WTC11 (cell line): Measurements from ENCODE around the gene TMEM14A.

ENCODE experiments used
- CBFB ChIP-seq: sonication (generic); formaldehyde crosslinking; IDR thresholded peaks from 2 replicates; pipeline ENCODE4 v1.8.1; 2022; ENCODE audit warnings: mild to moderate bottlenecking, low read depth, missing genetic modification reagents
- CTCF ChIP-seq: fragments of 200-600 bp; IDR thresholded peaks from 2 replicates; pipeline ENCODE4 v1.8.0; 2022; ENCODE audit warnings: antibody characterized with exemption
- E2F5 ChIP-seq: sonication (generic); formaldehyde crosslinking; IDR thresholded peaks from 2 replicates; pipeline ENCODE4 v1.8.1; 2022; ENCODE audit warnings: mild to moderate bottlenecking, moderate library complexity, missing genetic modification reagents
- ETV6 ChIP-seq: sonication (generic); formaldehyde crosslinking; IDR thresholded peaks from 2 replicates; pipeline ENCODE4 v1.8.1; 2022; ENCODE audit warnings: mild to moderate bottlenecking, missing genetic modification reagents
- FOXJ3 ChIP-seq: sonication (generic); formaldehyde crosslinking; IDR thresholded peaks from 2 replicates; pipeline ENCODE4 v1.9.0; 2021; ENCODE audit warnings: missing genetic modification reagents, mild to moderate bottlenecking, borderline replicate concordance
- JUN ChIP-seq: sonication (generic); formaldehyde crosslinking; IDR thresholded peaks from 2 replicates; pipeline ENCODE4 v1.8.0; 2023; ENCODE audit warnings: mild to moderate bottlenecking, missing genetic modification reagents
- NFYB ChIP-seq: sonication (generic); formaldehyde crosslinking; conservative IDR thresholded peaks from 2 replicates; pipeline ENCODE4 v1.8.0; 2022; ENCODE audit warnings: low read depth, missing genetic modification reagents
- TEAD4 ChIP-seq: sonication (generic); formaldehyde crosslinking; IDR thresholded peaks from 2 replicates; pipeline ENCODE4 v1.8.0; 2022; ENCODE audit warnings: mild to moderate bottlenecking, missing genetic modification reagents
- ZBTB43 ChIP-seq: sonication (generic); formaldehyde crosslinking; IDR thresholded peaks from 2 replicates; pipeline ENCODE4 v1.8.1; 2023; ENCODE audit warnings: mild to moderate bottlenecking, missing genetic modification reagents
- ZNF121 ChIP-seq: sonication (generic); formaldehyde crosslinking; IDR thresholded peaks from 2 replicates; pipeline ENCODE4 v1.8.0; 2023; ENCODE audit warnings: missing genetic modification reagents
- ZNF396 ChIP-seq: fragments of 250-450 bp; sonication (Bioruptor Pico); IDR thresholded peaks from 2 replicates; pipeline ENCODE4 v1.8.0; 2021; ENCODE audit warnings: mild to moderate bottlenecking, moderate library complexity, borderline replicate concordance
- ZNF423 ChIP-seq: fragments of 250-450 bp; sonication (Bioruptor Pico); IDR thresholded peaks from 2 replicates; pipeline ENCODE4 v2.1.2; 2022; ENCODE audit warnings: mild to moderate bottlenecking, moderate library complexity
- TF ChIP-seq, protein P1 (sequence below): sonication (generic); formaldehyde crosslinking; IDR thresholded peaks from 2 replicates; pipeline ENCODE4 v1.8.0; 2022; ENCODE audit warnings: mild to moderate bottlenecking, missing genetic modification reagents
- TF ChIP-seq, protein P2 (sequence below): sonication (generic); formaldehyde crosslinking; IDR thresholded peaks from 2 replicates; pipeline ENCODE4 v1.8.1; 2022; ENCODE audit warnings: missing genetic modification reagents, borderline replicate concordance

DNA sequence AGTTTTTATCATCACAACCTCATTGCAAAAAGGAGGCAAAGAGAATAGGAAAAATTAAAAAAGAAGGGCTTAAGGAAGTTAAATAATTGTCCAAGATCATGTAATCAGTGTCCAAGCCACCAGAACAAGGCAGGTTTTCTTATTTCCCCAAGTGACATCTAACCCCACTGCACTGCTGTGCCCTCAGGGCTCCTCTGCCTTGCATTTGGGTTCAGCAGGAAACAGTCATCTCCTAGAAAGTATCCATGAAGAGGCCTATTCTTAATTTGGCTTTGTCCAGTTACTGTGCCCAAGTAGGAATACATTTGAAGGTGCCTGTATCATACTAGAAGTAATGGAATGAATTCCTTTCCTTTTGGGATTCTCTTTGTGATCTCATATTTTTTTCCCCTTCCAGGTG lies 10.5 kb downstream of the TMEM14A start:
- no peak for TF ChIP-seq CTCF
- TF ChIP-seq, protein P1, sequence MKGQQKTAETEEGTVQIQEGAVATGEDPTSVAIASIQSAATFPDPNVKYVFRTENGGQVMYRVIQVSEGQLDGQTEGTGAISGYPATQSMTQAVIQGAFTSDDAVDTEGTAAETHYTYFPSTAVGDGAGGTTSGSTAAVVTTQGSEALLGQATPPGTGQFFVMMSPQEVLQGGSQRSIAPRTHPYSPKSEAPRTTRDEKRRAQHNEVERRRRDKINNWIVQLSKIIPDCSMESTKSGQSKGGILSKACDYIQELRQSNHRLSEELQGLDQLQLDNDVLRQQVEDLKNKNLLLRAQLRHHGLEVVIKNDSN (CRISPR knock-in tag), result no peak
- no peak for TF ChIP-seq JUN (CRISPR knock-in tag)
- no peak for TF ChIP-seq CBFB
- no peak for TF ChIP-seq NFYB (CRISPR knock-in tag)
- TF ChIP-seq ZNF396 (CRISPR knock-in tag), result no peak
- no peak for TF ChIP-seq FOXJ3
- TF ChIP-seq ZNF423, result no peak
- TF ChIP-seq ZNF121 (CRISPR knock-in tag), result no peak
- no peak for TF ChIP-seq ETV6 (CRISPR knock-in tag)
- TF ChIP-seq, protein P2, sequence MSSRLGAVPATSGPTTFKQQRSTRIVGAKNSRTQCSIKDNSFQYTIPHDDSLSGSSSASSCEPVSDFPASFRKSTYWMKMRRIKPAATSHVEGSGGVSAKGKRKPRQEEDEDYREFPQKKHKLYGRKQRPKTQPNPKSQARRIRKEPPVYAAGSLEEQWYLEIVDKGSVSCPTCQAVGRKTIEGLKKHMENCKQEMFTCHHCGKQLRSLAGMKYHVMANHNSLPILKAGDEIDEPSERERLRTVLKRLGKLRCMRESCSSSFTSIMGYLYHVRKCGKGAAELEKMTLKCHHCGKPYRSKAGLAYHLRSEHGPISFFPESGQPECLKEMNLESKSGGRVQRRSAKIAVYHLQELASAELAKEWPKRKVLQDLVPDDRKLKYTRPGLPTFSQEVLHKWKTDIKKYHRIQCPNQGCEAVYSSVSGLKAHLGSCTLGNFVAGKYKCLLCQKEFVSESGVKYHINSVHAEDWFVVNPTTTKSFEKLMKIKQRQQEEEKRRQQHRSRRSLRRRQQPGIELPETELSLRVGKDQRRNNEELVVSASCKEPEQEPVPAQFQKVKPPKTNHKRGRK, result no peak
- TF ChIP-seq E2F5 (CRISPR knock-in tag), result no peak
- TF ChIP-seq TEAD4 (CRISPR knock-in tag), result no peak
- TF ChIP-seq ZBTB43 (CRISPR knock-in tag), result no peak
